Cardiac muscle cell (in vitro differentiated cells and primary cell): ENCODE results near the gene EGR2. TPM values are rescaled to one million over a fixed set of nuclear protein-coding genes. Genes with fewer than 3 reads are reported as not detected.

ENCODE experiments used
- DNase-seq, 2 donors: peaks; one replicate each; pipeline versions ENCODE4 v3.0.0 to v3.0.0-alpha.2; 2010 to 2017; ENCODE audit warnings: low read depth in 1 of 2, low spot score in 1 of 2
- H3K27ac ChIP-seq: fragments of 200-600 bp; sonication (generic); 2 replicates; pipeline ENCODE4 v1.5.1; 2016
- H3K27me3 ChIP-seq: fragments of 200-600 bp; sonication (generic); 2 replicates; pipeline ENCODE4 v1.6.0; 2016; ENCODE audit warnings: control low read depth
- H3K36me3 ChIP-seq: fragments of 200-600 bp; sonication (generic); 2 replicates; pipeline ENCODE4 v1.5.1; 2016; ENCODE audit warnings: control low read depth
- H3K4me1 ChIP-seq: fragments of 200-600 bp; sonication (generic); 2 replicates; pipeline ENCODE4 v1.8.1; 2017; ENCODE audit warnings: low read depth, mild to moderate bottlenecking, mixed run types
- H3K4me3 ChIP-seq: fragments of 200-600 bp; sonication (generic); 2 replicates; pipeline ENCODE4 v1.5.1; 2016; ENCODE audit warnings: mild to moderate bottlenecking
- H3K9me3 ChIP-seq: fragments of 200-600 bp; sonication (generic); 2 replicates; pipeline ENCODE4 v1.5.1; 2017; ENCODE audit warnings: low read depth, mild to moderate bottlenecking, control low read depth
- polyA plus RNA-seq: library from polyadenylated mRNA; unstranded; fragments of >200 nt; fragmentation: Nextera tagmentation; extraction: Ambion mirVana; gene quantifications from 2 replicates; pipeline ENCODE4 v1.2.1, GENCODE V29; 2016
- total RNA-seq: library from RNA; depleted of rRNA; stranded (reverse); fragments of >200 nt; gene quantifications from 2 replicates; pipeline ENCODE4 v1.2.3, GENCODE V29; 2016
- TF ChIP-seq, protein P1 (sequence below): IDR thresholded peaks from 2 replicates; pipeline ENCODE4 v1.5.1; 2012; ENCODE audit warnings: low read depth, mild to moderate bottlenecking, low read length

EGR2 gene
- total and polyA plus RNA-seq, 2 experiments from 2014 or later, result 0.29 to 0.33 TPM

DNA sequence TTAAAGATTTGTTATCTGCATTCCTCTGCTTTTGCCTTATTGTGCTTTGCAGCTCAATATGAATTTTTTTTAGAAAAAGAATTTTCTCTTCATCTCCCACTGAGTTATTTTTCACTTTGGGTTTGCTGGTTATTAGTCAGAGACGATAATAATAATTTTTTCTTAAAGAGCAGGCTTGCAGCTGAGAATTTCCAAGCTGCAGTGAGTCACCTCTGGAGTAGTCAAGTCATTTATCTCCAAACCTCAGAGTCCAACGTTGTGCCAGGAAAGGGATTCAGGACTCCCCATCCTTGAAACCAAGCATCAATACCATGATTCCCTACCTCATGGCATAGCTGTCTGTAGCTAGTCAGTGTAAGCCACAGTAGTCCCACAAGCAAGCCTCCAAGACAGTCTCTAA is 15.2 kb upstream of the EGR2 start:
- H3K27ac ChIP-seq, result no peak overlapping the region
- H3K4me3 ChIP-seq, result no peak overlapping the region
- peak in 1 of 2 donors; percentile 89 for DNase-seq
- no peaks in the 10 kb centered on the region for H3K9me3 ChIP-seq
- no peaks in the 10 kb centered on the region for H3K36me3 ChIP-seq
- peaks cover 3% of the 10 kb centered on the region for H3K27me3 ChIP-seq
- no peaks in the 10 kb centered on the region for H3K4me1 ChIP-seq
- TF ChIP-seq, protein P1, sequence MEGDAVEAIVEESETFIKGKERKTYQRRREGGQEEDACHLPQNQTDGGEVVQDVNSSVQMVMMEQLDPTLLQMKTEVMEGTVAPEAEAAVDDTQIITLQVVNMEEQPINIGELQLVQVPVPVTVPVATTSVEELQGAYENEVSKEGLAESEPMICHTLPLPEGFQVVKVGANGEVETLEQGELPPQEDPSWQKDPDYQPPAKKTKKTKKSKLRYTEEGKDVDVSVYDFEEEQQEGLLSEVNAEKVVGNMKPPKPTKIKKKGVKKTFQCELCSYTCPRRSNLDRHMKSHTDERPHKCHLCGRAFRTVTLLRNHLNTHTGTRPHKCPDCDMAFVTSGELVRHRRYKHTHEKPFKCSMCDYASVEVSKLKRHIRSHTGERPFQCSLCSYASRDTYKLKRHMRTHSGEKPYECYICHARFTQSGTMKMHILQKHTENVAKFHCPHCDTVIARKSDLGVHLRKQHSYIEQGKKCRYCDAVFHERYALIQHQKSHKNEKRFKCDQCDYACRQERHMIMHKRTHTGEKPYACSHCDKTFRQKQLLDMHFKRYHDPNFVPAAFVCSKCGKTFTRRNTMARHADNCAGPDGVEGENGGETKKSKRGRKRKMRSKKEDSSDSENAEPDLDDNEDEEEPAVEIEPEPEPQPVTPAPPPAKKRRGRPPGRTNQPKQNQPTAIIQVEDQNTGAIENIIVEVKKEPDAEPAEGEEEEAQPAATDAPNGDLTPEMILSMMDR, result no peak

DNA sequence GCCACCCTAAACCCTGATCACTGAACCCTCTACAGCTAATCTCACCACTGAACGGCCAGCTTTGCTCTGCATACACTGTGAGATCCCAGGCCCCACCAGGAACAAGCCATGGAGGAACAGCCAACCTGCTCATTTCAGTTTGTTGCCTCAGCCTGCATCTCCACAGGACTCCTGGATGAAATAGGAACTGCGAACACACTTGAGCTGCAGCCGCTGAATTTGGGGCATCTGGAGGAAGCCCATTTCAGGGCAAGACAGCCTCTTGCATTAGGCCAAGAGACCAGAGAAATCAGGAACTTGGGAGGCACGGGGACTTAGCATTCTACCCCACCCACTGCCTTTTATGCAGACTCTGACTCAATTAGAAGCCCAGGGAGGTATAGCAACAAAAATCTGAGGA is 14.5 kb upstream of the EGR2 start:
- Histone ChIP-seq H3K27me3 (peaks cover 6% of the 10 kb centered on the region), H3K27ac (no peak overlapping the region), H3K36me3 (no peaks in the 10 kb centered on the region), H3K9me3 (no peaks in the 10 kb centered on the region), H3K4me1 (no peaks in the 10 kb centered on the region), H3K4me3 (no peak overlapping the region)
- TF ChIP-seq, protein P1, result no peak
- DNase-seq, result peak in 1 of 2 donors; percentile 36

DNA sequence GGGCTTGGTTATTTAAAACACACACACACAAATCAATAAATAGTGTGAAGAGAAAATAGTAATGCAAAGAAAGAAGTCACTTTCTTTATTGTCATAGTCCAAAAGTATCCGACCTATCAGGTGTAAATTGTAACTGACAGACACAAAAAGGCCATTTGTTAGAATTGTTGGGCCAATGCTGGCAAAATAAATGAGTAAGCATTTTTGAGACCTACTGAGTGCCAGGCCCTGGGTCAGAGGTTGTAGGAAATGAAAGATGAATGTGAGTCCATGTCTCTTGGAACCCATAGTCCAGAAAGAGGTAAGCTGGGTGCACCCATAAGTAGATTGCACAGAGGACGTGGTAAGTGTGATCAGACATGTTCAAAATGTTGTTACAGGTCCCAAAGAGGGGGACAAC is 13.5 kb upstream of the EGR2 start:
- H3K4me3 ChIP-seq, result no peak overlapping the region
- no peak overlapping the region for H3K27ac ChIP-seq
- H3K27me3 ChIP-seq, result peaks cover 15% of the 10 kb centered on the region
- TF ChIP-seq, protein P1, result no peak
- no peaks in the 10 kb centered on the region for H3K9me3 ChIP-seq
- no peaks in the 10 kb centered on the region for H3K36me3 ChIP-seq
- H3K4me1 ChIP-seq, result no peaks in the 10 kb centered on the region
- no peak for DNase-seq

DNA sequence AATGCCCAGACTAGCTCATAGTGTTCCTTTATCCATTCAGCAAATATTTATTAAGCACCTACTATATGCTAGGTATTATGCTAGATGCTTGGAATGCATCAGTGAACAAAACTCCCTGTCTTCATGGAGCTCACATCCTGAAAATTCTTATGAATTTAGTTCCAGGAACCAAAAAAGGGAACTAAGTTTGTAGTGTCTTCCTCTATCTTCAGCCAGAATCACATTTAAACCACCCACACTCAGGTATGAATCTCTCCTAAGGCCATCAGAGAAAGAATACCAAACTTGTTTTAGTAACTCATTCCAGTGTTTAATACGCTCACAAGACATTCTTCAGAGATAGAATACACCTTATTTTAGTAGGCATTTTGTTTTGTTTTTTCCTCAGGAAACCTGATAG is 10.1 kb upstream of the EGR2 start:
- Histone ChIP-seq H3K36me3 (no peaks in the 10 kb centered on the region), H3K4me1 (no peaks in the 10 kb centered on the region), H3K4me3 (no peak overlapping the region), H3K9me3 (no peaks in the 10 kb centered on the region), H3K27me3 (peaks cover 47% of the 10 kb centered on the region), H3K27ac (no peak overlapping the region)
- no peak for DNase-seq
- TF ChIP-seq, protein P1, result no peak

DNA sequence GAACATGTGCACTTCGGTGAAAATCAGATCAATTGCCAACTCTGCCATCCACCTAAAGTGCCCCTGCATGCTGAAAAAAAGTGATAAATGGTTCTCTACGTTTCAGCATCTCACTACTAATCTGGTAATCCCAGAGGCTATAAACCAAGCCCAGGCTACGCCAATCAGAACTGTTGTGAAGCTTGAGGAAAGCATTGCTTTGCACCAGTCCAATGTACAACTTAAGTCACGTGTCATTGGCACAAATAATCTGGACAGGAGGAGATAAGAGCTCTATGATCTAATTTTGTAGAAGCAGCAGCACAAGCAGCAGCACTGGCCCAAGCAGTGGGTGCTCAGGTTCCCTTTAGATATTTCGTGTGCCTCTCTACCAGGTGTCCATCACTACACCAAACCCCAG is 4.4 kb upstream of the EGR2 start:
- TF ChIP-seq, protein P1, result no peak
- H3K27ac ChIP-seq, result no peak overlapping the region
- no peak for DNase-seq
- H3K27me3 ChIP-seq, result peaks cover 87% of the 10 kb centered on the region
- H3K9me3 ChIP-seq, result no peaks in the 10 kb centered on the region
- H3K4me1 ChIP-seq, result peaks cover 5% of the 10 kb centered on the region
- no peaks in the 10 kb centered on the region for H3K36me3 ChIP-seq
- no peak overlapping the region for H3K4me3 ChIP-seq
